K562 (cell line): ENCODE measurements around the gene FAM174C. TPM values are rescaled to one million over a fixed set of nuclear protein-coding genes. Genes with fewer than 3 reads are reported as not detected.

Experiments used
- BRD9 ChIP-seq: fragments of 450-650 bp; IDR thresholded peaks from 2 replicates; pipeline ENCODE4 v1.6.1; 2018; ENCODE audit warnings: low read depth; ENCODE audit not compliant: partially characterized antibody
- CREB5 ChIP-seq: fragments of 250-450 bp; sonication (Bioruptor Pico); IDR thresholded peaks from 2 replicates; pipeline ENCODE4 v1.5.0; 2020; ENCODE audit warnings: mild to moderate bottlenecking
- FOXA3 ChIP-seq, 2 experiments: fragments of 450-650 bp in 1 of 2; sonication (generic) in 1 of 2; formaldehyde crosslinking; IDR thresholded peaks in 1 of 2; conservative IDR thresholded peaks in 1 of 2; 2 replicates each; pipeline versions ENCODE4 v1.4.0 to v1.8.0; 2020 to 2022; ENCODE audit warnings: mild to moderate bottlenecking in 2 of 2, missing genetic modification reagents in 1 of 2
- HES1 ChIP-seq: fragments of 450-650 bp; IDR thresholded peaks from 2 replicates; pipeline ENCODE4 v1.6.1; 2016; ENCODE audit warnings: low read depth, mild to moderate bottlenecking, moderate library complexity
- LCOR ChIP-seq: sonication (generic); formaldehyde crosslinking; IDR thresholded peaks from 2 replicates; pipeline ENCODE4 v1.8.0; 2022; ENCODE audit warnings: mild to moderate bottlenecking, missing genetic modification reagents
- MBD2 ChIP-seq: sonication (generic); IDR thresholded peaks from 2 replicates; pipeline ENCODE4 v1.6.1; 2016; ENCODE audit warnings: low read depth, borderline replicate concordance
- MEIS2 ChIP-seq: fragments of 450-650 bp; IDR thresholded peaks from 2 replicates; pipeline ENCODE4 v1.6.1; 2014; ENCODE audit warnings: mild to moderate bottlenecking; ENCODE audit not compliant: partially characterized antibody
- NEUROD1 ChIP-seq: fragments of 150-350 bp; IDR thresholded peaks from 2 replicates; pipeline ENCODE4 v1.6.1; 2014; ENCODE audit warnings: borderline replicate concordance, low read length, low read depth; ENCODE audit not compliant: partially characterized antibody
- NFE2L1 ChIP-seq: fragments of 450-650 bp; IDR thresholded peaks from 2 replicates; pipeline ENCODE4 v1.6.1; 2016; ENCODE audit warnings: missing genetic modification characterization, low read depth, mild to moderate bottlenecking, missing compliant biosample characterization, moderate library complexity, borderline replicate concordance
- NKRF ChIP-seq: fragments of 450-650 bp; IDR thresholded peaks from 2 replicates; pipeline ENCODE4 v1.6.1; 2016; ENCODE audit warnings: borderline replicate concordance
- RERE ChIP-seq: sonication (generic); formaldehyde crosslinking; IDR thresholded peaks from 2 replicates; pipeline ENCODE4 v1.8.0; 2023; ENCODE audit warnings: missing genetic modification reagents, mild to moderate bottlenecking, borderline replicate concordance
- TFAM ChIP-seq: fragments of 250-450 bp; sonication (Bioruptor Pico); conservative IDR thresholded peaks from 2 replicates; pipeline ENCODE4 v1.5.0; 2021; ENCODE audit warnings: mild to moderate bottlenecking, moderate library complexity
- ZBTB12 ChIP-seq: fragments of 250-450 bp; sonication (Bioruptor Pico); IDR thresholded peaks from 2 replicates; pipeline ENCODE4 v1.4.0; 2020
- ZNF124 ChIP-seq: sonication (generic); formaldehyde crosslinking; IDR thresholded peaks from 2 replicates; pipeline ENCODE4 v1.8.1; 2022; ENCODE audit warnings: missing genetic modification reagents
- ZNF23 ChIP-seq: fragments of 250-450 bp; sonication (Bioruptor Pico); IDR thresholded peaks from 2 replicates; pipeline ENCODE4 v1.4.0; 2020; ENCODE audit warnings: mild to moderate bottlenecking
- polyA plus RNA-seq, 8 experiments: library from polyadenylated mRNA; depleted of rRNA in 4 of 8; stranded (reverse) in 5 of 8; unstranded in 3 of 8; fragments of >200 nt; fragmentation: Nextera tagmentation in 2 of 8; fragmentation: Illumina TruSeq in 1 of 8; extraction: Ambion mirVana in 2 of 8; extraction: Trizol in 1 of 8; gene quantifications; 2 replicates each; pipeline versions ENCODE4 v1.2.1 to v1.2.3, GENCODE V29; 2011 to 2014; ENCODE audit warnings: inconsistent platforms in 1 of 8, missing spikeins in 1 of 8
- total RNA-seq, 7 experiments: library from RNA; depleted of rRNA in 6 of 7; stranded (reverse); fragments of >200 nt in 6 of 7; fragmentation: Illumina TruSeq in 2 of 7; extraction: Trizol in 2 of 7; gene quantifications; 2 replicates each; pipeline versions ENCODE4 v1.2.1 to v1.2.3, GENCODE V29; 2011 to 2021; ENCODE audit warnings: low replicate concordance in 1 of 7

FAM174C gene
- total and polyA plus RNA-seq, 9 of the 15 experiments (the other 6 are each of a cell fraction or from before 2014, with no cell fraction given), result 0.66 to 89.6 (median 20.3) TPM

GRCh38 chr19:1268226-1269064, 6.9 kb upstream of the FAM174C start (continued):
- TF ChIP-seq ZBTB12 (CRISPR knock-in tag) (no peak), BRD9 (peak; percentile 40), FOXA3 (CRISPR knock-in tag; conservative IDR thresholded peaks at IDR 0.05 in 1 of 2, IDR thresholded peaks at IDR 0.05 in 1 of 2) (no peak), CREB5 (CRISPR knock-in tag) (no peak), ZNF124 (peak; percentile 80; the same call in 1 of the 2 replicates), RERE (CRISPR knock-in tag) (no peak), TFAM (CRISPR knock-in tag) (no peak), ZNF23 (CRISPR knock-in tag) (no peak), NFE2L1 (no peak), MEIS2 (no peak), MBD2 (no peak; the same call in 1 of the 2 replicates), NKRF (peak; percentile 55; the same call in 1 of the 2 replicates), LCOR (no peak), HES1 (no peak), NEUROD1 (no peak)
